Gastrocnemius medialis (tissue), 4 donors: Measurements from ENCODE around the gene ACBD6.

Source experiments
- CTCF ChIP-seq, 5 experiments: fragments of 450-650 bp in 3 of 5; fragments of 200-600 bp in 2 of 5; sonication (generic) in 2 of 5; IDR thresholded peaks in 4 of 5; conservative IDR thresholded peaks in 1 of 5; 1 replicate in 4 of 5; 2 replicates in 1 of 5; pipeline ENCODE4 v1.5.1; 2016 to 2019; ENCODE audit warnings: antibody characterized with exemption in 5 of 5, mild to moderate bottlenecking in 3 of 5, moderate library complexity in 3 of 5
- POLR2A ChIP-seq, 2 donors: fragments of 450-650 bp; IDR thresholded peaks; one replicate each; pipeline ENCODE4 v1.6.1; 2017; ENCODE audit warnings: antibody characterized with exemption in 2 of 2, mild to moderate bottlenecking in 2 of 2, moderate library complexity in 2 of 2

GRCh38 chr1:180544050-180544449 is 41.7 kb upstream of the ACBD6 start:
- TF ChIP-seq CTCF (IDR thresholded peaks at IDR 0.05 in 4 of 5, conservative IDR thresholded peaks at IDR 0.05 in 1 of 5) (no peak), POLR2A (IDR thresholded peaks at IDR 0.05) (no peak)
